M059J (cell line): ENCODE measurements around the gene KLK15. TPM values are rescaled to one million over a fixed set of nuclear protein-coding genes. Genes with fewer than 3 reads are reported as not detected.

ENCODE experiments used
- DNase-seq: peaks from one replicate; pipeline ENCODE4 v3.0.0-alpha.2; 2012; ENCODE audit warnings: low read depth
- total RNA-seq: library from RNA; depleted of rRNA; stranded (reverse); fragments of >200 nt; shearing (Covaris generic); gene quantifications from 2 replicates; pipeline ENCODE4 v1.2.3, GENCODE V29; 2014; rRNA removed

The KLK15 gene
- total RNA-seq = not detected in 2 replicates

- no peak for DNase-seq
Observed at GRCh38 chr19:50833117-50833801, at the start of gene KLK15. Gene KLK15 (minus strand): TSS chr19:50833574. CDS start chr19:50831492, 2,082 bp downstream.

- DNase-seq = no peak
Observed at GRCh38 chr19:50882188-50882587, 48.8 kb upstream of the KLK15 start.

- DNase-seq = no peak
Observed at GRCh38 chr19:50880241-50880640, 46.9 kb upstream of the KLK15 start.

GRCh38 chr19:50878851-50879250 lies 45.5 kb upstream of the KLK15 start:
- no peak for DNase-seq

GRCh38 chr19:50877338-50877737 lies 44.0 kb upstream of the KLK15 start:
- no peak for DNase-seq

- DNase-seq = no peak
Observed at GRCh38 chr19:50876456-50876855, 43.1 kb upstream of the KLK15 start.

- DNase-seq = no peak
Observed at GRCh38 chr19:50875795-50876422, 42.5 kb upstream of the KLK15 start.

GRCh38 chr19:50874211-50874610 lies 40.8 kb upstream of the KLK15 start:
- DNase-seq = no peak

GRCh38 chr19:50873056-50873455 lies 39.7 kb upstream of the KLK15 start, which contains the start of gene KLK2:
Gene KLK2 (plus strand): TSS chr19:50873439. CDS start chr19:50873474, 35 bp downstream.
- DNase-seq = no peak

GRCh38 chr19:50870417-50871089 lies 37.2 kb upstream of the KLK15 start:
- DNase-seq = no peak

GRCh38 chr19:50869479-50869878 lies 36.1 kb upstream of the KLK15 start:
- no peak for DNase-seq

- no peak for DNase-seq
Observed at GRCh38 chr19:50861496-50862286, 28.3 kb upstream of the KLK15 start.

GRCh38 chr19:50861010-50861409 lies 27.6 kb upstream of the KLK15 start:
- peak; percentile 4 for DNase-seq

- no peak for DNase-seq
Observed at GRCh38 chr19:50859849-50860248, 26.5 kb upstream of the KLK15 start.

GRCh38 chr19:50858886-50859285 lies 25.5 kb upstream of the KLK15 start:
- no peak for DNase-seq

- DNase-seq = no peak
Observed at GRCh38 chr19:50857366-50857765, 24.0 kb upstream of the KLK15 start.

GRCh38 chr19:50854636-50855410 lies 21.4 kb upstream of the KLK15 start, which contains the start of gene KLK3:
Gene KLK3 (plus strand): TSS chr19:50854915. CDS start chr19:50854956, 41 bp downstream.
- DNase-seq = no peak

GRCh38 chr19:50851620-50852019 lies 18.2 kb upstream of the KLK15 start:
- no peak for DNase-seq

GRCh38 chr19:50850738-50851137 lies 17.4 kb upstream of the KLK15 start:
- DNase-seq = no peak

GRCh38 chr19:50844296-50844935 lies 11.0 kb upstream of the KLK15 start:
- DNase-seq = no peak
